Neural progenitor cell (in vitro differentiated cells): ENCODE measurements around the gene FBL. TPM values are rescaled to one million over a fixed set of nuclear protein-coding genes. Genes with fewer than 3 reads are reported as not detected.
A peak's percentile ranks its signal among the peaks of the same experiment; 100 is the strongest.
"Not testable (repeated sequence)": the region's sequence is repeated elsewhere in the genome, so short reads cannot be mapped to it uniquely, and the experiment has no call there.

Experiments
- DNase-seq: peaks from one replicate; pipeline ENCODE4 v3.0.0-alpha.2; 2016; ENCODE audit warnings: low spot score
- H2AFZ ChIP-seq: fragments of 200-600 bp; sonication (generic); replicated peaks from 2 replicates; pipeline ENCODE4 v1.6.1; 2016; ENCODE audit warnings: antibody characterized with exemption
- H3F3A ChIP-seq: fragments of 200-600 bp; sonication (generic); 2 replicates; pipeline ENCODE4 v1.6.1; 2016; ENCODE audit warnings: antibody characterized with exemption, low read depth
- H3K27ac ChIP-seq: fragments of 200-600 bp; sonication (generic); 2 replicates; pipeline ENCODE4 v1.5.1; 2016; ENCODE audit warnings: mild to moderate bottlenecking
- H3K27me3 ChIP-seq: fragments of 200-600 bp; sonication (generic); 2 replicates; pipeline ENCODE4 v1.6.1; 2016; ENCODE audit warnings: mild to moderate bottlenecking, moderate library complexity
- H3K36me3 ChIP-seq: fragments of 200-600 bp; sonication (generic); 2 replicates; pipeline ENCODE4 v1.5.1; 2016
- H3K4me1 ChIP-seq: fragments of 200-600 bp; sonication (generic); 2 replicates; pipeline ENCODE4 v1.6.1; 2016; ENCODE audit warnings: mixed run types
- H3K4me2 ChIP-seq: fragments of 200-600 bp; sonication (generic); 2 replicates; pipeline ENCODE4 v1.6.1; 2016
- H3K4me3 ChIP-seq: fragments of 200-600 bp; sonication (generic); 2 replicates; pipeline ENCODE4 v1.5.1; 2016
- H3K79me2 ChIP-seq: fragments of 200-600 bp; sonication (generic); 2 replicates; pipeline ENCODE4 v1.6.1; 2016; ENCODE audit warnings: low read depth
- H3K9ac ChIP-seq: fragments of 200-600 bp; sonication (generic); 2 replicates; pipeline ENCODE4 v1.6.1; 2016
- H3K9me3 ChIP-seq: fragments of 200-600 bp; sonication (generic); 2 replicates; pipeline ENCODE4 v1.5.1; 2016; ENCODE audit warnings: low read depth
- H4K20me1 ChIP-seq: fragments of 200-600 bp; sonication (generic); 2 replicates; pipeline ENCODE4 v1.6.1; 2016; ENCODE audit warnings: low read depth
- H3K27ac Mint-ChIP-seq: 3 replicates; pipeline ENCODE4 v1.8.0; 2021; ENCODE audit warnings: mixed read lengths
- H3K27me3 Mint-ChIP-seq: 2 replicates; pipeline ENCODE4 v1.8.0; 2022; ENCODE audit warnings: low read depth, mild to moderate bottlenecking, inconsistent platforms, moderate library complexity, mixed read lengths; ENCODE audit not compliant: insufficient read depth
- H3K36me3 Mint-ChIP-seq: 3 replicates; pipeline ENCODE4 v1.8.0; 2021; ENCODE audit warnings: mixed read lengths
- H3K4me1 Mint-ChIP-seq: 3 replicates; pipeline ENCODE4 v1.8.0; 2021; ENCODE audit warnings: mixed read lengths
- H3K4me3 Mint-ChIP-seq: 3 replicates; pipeline ENCODE4 v1.8.0; 2021; ENCODE audit warnings: mild to moderate bottlenecking, moderate library complexity, mixed read lengths
- H3K9me3 Mint-ChIP-seq: 3 replicates; pipeline ENCODE4 v1.8.0; 2020; ENCODE audit warnings: mixed read lengths
- EZH2 ChIP-seq: fragments of 200-600 bp; sonication (generic); IDR thresholded peaks from 2 replicates; pipeline ENCODE4 v1.6.1; 2017; ENCODE audit warnings: antibody characterized with exemption, mild to moderate bottlenecking, moderate library complexity
- EZH2phosphoT487 ChIP-seq: fragments of 200-600 bp; sonication (generic); IDR thresholded peaks from 2 replicates; pipeline ENCODE4 v1.6.1; 2017; ENCODE audit warnings: antibody characterized with exemption
- total RNA-seq: library from RNA; depleted of rRNA; stranded (reverse); fragments of >200 nt; gene quantifications from 2 replicates; pipeline ENCODE4 v1.2.3, GENCODE V29; 2015; ENCODE audit warnings: low replicate concordance
- TF ChIP-seq, protein P1 (sequence below): fragments of 200-600 bp; sonication (generic); IDR thresholded peaks from 2 replicates; pipeline ENCODE4 v1.5.1; 2017; ENCODE audit warnings: antibody characterized with exemption, mild to moderate bottlenecking

FBL gene
- 386 and 428 TPM in 2 replicates for total RNA-seq

DNA sequence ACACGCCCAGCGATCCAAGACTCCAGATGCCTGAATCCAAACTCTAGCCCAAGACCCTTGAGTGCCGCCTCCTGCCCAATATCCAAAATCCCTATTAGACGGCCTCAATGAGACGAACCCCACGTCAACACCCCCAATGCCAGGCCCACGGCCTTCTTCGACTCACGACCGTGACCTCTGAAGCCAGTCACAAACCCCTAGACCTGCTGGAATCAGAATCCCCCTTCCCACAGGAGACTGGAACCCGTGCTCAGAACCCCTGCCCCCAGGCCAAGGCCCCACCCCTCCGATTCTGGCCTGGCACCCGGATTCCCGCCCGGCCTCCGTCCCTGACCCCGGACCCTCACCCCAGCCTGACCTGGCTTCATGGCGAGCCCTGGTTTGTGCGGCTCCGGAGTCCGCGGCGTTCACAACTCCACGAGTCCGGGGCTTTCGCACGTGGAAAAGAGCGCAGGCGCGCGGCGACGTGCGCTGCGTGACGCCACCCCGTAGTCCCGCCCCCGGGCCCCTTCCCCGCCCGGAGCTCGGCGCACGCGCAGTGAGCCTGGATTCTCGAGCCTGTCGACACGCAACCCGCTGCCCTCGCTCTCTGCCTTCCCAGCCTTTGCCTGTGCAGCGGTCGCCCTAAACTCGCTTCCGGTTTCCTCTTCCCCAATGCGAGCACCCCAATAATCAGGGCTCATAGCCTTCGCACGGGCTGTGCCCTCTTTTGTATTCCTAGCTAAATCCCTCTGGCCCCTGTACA is at the start of gene FBL:
TSS of gene FBL (minus strand) at position 447 of the 745 bp plus-strand sequence. CDS start at position 368, 79 bp downstream.
- peak within 1 kb of the TSS; percentile 74 for H3K4me3 ChIP-seq
- H3K27me3 ChIP-seq: no peaks in the 10 kb centered on the region
- peaks cover 9% of the 10 kb centered on the region for H3F3A ChIP-seq
- peak within 1 kb of the TSS; percentile 97 for H3K4me3 Mint-ChIP-seq
- H3K9ac ChIP-seq: peak within 1 kb of the TSS; percentile 40
- no peaks in the 10 kb centered on the region for H3K9me3 Mint-ChIP-seq
- H3K36me3 Mint-ChIP-seq: no peaks in the 10 kb centered on the region
- H3K4me1 ChIP-seq: peaks cover 28% of the 10 kb centered on the region
- H3K4me2 ChIP-seq: peak within 1 kb of the TSS; percentile 81
- peaks cover 51% of the 10 kb centered on the region for H3K79me2 ChIP-seq
- TF ChIP-seq EZH2 (no peak), EZH2phosphoT487 (no peak)
- TF ChIP-seq, protein P1, sequence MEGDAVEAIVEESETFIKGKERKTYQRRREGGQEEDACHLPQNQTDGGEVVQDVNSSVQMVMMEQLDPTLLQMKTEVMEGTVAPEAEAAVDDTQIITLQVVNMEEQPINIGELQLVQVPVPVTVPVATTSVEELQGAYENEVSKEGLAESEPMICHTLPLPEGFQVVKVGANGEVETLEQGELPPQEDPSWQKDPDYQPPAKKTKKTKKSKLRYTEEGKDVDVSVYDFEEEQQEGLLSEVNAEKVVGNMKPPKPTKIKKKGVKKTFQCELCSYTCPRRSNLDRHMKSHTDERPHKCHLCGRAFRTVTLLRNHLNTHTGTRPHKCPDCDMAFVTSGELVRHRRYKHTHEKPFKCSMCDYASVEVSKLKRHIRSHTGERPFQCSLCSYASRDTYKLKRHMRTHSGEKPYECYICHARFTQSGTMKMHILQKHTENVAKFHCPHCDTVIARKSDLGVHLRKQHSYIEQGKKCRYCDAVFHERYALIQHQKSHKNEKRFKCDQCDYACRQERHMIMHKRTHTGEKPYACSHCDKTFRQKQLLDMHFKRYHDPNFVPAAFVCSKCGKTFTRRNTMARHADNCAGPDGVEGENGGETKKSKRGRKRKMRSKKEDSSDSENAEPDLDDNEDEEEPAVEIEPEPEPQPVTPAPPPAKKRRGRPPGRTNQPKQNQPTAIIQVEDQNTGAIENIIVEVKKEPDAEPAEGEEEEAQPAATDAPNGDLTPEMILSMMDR: no peak
- H3K9me3 ChIP-seq: no peaks in the 10 kb centered on the region
- peaks cover 43% of the 10 kb centered on the region for H4K20me1 ChIP-seq
- DNase-seq: peak; percentile 96
- peak within 1 kb of the TSS; percentile 87 for H3K27ac Mint-ChIP-seq
- H2AFZ ChIP-seq: peak within 1 kb of the TSS; percentile 35
- peaks cover 7% of the 10 kb centered on the region for H3K27me3 Mint-ChIP-seq
- peaks cover 44% of the 10 kb centered on the region for H3K4me1 Mint-ChIP-seq
- H3K27ac ChIP-seq: no peak within 1 kb of the TSS
- H3K36me3 ChIP-seq: no peaks in the 10 kb centered on the region

DNA sequence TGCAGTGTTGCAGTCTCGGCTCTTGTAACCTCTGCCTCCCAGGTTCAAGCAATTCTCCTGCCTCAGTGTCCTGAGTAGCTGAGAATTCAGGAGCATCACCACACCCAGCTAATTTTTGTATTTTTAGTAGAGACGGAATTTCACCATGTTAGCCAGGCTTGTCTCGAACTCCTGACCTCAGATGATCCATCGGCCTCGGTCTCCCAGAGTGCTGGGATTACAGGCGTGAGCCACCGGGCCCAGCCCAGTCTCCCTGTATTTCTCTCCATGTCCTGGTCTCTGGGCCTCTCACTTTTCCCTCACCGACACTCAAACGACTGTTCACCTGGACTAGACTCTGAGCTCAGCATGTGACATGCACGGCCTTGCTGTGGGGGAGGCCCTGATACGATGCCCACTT is 48.9 kb upstream of the FBL start:
- H3K4me3 ChIP-seq, H3K4me1 ChIP-seq, H3K9me3 Mint-ChIP-seq, H2AFZ ChIP-seq, H4K20me1 ChIP-seq, H3K36me3 Mint-ChIP-seq, H3K27me3 Mint-ChIP-seq, DNase-seq, H3K4me2 ChIP-seq, H3F3A ChIP-seq, H3K9ac ChIP-seq, H3K4me1 Mint-ChIP-seq, H3K27me3 ChIP-seq, H3K36me3 ChIP-seq, H3K79me2 ChIP-seq, H3K9me3 ChIP-seq, H3K27ac ChIP-seq: not testable (repeated sequence)
- H3K4me3 Mint-ChIP-seq: peak overlapping the region; percentile 2
- H3K27ac Mint-ChIP-seq: peak overlapping the region; percentile 9

DNA sequence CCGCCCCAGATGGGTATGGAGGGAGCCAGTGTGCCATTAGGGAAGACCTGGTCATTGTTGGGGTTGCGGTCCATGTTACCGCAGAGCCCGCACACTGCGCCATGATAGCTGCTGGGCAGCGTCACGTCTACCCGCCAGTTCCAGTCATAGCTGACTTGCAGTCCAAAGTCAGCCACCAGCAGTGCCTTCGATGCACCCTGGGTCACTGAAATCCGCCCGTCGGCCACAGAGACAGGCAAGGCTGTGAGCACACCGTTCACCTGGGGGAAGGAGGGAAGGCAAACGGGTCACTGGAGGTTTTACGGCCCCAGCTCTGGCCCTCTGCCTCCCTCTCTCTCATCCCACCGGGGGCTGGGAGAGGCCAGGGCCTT is 48.0 kb upstream of the FBL start:
- not testable (repeated sequence) for H2AFZ ChIP-seq, H3K9me3 Mint-ChIP-seq, H3K27me3 ChIP-seq, H3K4me1 Mint-ChIP-seq, DNase-seq, H3K27me3 Mint-ChIP-seq, H3F3A ChIP-seq, H3K27ac Mint-ChIP-seq, H3K4me3 Mint-ChIP-seq, H4K20me1 ChIP-seq, H3K4me2 ChIP-seq, H3K4me3 ChIP-seq, H3K79me2 ChIP-seq, H3K36me3 ChIP-seq, H3K36me3 Mint-ChIP-seq, H3K27ac ChIP-seq, H3K9me3 ChIP-seq, H3K4me1 ChIP-seq, H3K9ac ChIP-seq

DNA sequence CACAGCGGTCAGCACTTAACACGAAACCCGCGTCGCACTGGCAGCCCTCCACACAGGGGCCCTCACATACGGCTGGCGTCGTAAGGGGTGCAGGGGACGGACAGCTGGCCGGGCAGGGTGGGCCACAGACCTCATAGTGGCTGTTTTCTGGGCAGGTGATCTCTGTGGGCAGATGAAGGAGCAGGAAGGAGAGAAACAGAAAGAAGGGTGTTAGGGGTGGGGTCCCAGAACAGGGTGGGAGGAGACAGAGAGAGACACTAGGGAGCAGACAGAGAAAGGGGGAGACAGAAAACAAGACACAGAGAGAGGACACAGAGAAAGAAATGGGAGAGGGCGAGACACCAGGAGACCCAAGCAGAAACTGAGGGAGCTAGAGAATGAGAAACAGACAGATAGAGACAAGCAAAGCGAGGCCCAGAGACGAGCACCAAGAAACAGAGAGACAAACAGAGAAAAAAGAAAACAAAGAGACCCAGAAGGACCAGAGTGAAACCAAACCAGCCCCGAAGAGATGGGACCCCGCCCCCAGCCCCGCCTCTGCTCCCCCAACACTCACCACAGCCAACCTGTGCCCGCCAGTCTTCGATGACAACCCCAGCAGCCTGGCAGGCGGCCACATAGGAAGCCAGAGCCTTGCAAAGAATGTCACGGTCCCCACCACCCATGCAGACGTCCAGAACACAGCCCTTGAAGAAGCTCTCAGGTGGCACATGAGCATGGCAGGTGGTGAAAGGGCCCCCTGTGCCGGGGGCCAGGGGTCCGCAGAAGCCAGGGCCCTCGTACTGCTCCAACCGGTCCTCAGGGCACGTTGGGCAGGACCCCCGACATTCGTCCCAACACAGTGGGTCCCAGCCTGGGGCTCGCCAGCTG is 47.4 kb upstream of the FBL start:
- H3K4me3 Mint-ChIP-seq, H3K4me1 ChIP-seq, H3F3A ChIP-seq, H3K27me3 ChIP-seq, H3K36me3 ChIP-seq, H3K27ac Mint-ChIP-seq, DNase-seq, H3K4me1 Mint-ChIP-seq, H3K36me3 Mint-ChIP-seq, H3K4me3 ChIP-seq, H3K4me2 ChIP-seq, H3K9me3 Mint-ChIP-seq, H3K27me3 Mint-ChIP-seq, H4K20me1 ChIP-seq, H3K27ac ChIP-seq, H3K9ac ChIP-seq, H3K79me2 ChIP-seq, H3K9me3 ChIP-seq: not testable (repeated sequence)
- peak overlapping the region; percentile 36 for H2AFZ ChIP-seq

DNA sequence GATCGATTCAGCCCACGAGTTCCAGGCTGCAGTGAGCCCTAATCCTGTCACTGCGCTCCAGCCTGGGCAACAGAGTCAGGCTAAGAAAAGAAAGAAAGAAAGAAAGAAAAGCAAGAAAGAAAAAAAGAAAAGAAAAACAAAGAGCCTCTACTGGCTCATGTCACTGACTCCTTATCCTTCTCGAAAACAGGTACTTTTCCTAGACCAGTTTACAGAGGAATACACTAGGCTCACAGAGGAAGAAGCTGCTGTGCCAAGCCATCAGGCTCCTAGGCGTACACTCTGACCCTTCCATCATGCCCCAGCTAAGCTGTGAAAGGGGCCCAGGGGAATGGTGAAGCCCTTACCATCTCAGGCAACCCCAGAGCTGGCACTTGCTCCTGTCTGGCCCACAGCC is 46.3 kb upstream of the FBL start:
- not testable (repeated sequence) for H3K4me1 Mint-ChIP-seq, H3K36me3 Mint-ChIP-seq, H3F3A ChIP-seq, H3K36me3 ChIP-seq, H3K4me2 ChIP-seq, H3K79me2 ChIP-seq, H3K27ac ChIP-seq, DNase-seq, H3K27me3 ChIP-seq, H3K9ac ChIP-seq, H3K9me3 ChIP-seq, H3K4me3 Mint-ChIP-seq, H3K9me3 Mint-ChIP-seq, H3K27me3 Mint-ChIP-seq, H2AFZ ChIP-seq, H4K20me1 ChIP-seq, H3K4me3 ChIP-seq, H3K4me1 ChIP-seq
- peak overlapping the region; percentile 62 for H3K27ac Mint-ChIP-seq

DNA sequence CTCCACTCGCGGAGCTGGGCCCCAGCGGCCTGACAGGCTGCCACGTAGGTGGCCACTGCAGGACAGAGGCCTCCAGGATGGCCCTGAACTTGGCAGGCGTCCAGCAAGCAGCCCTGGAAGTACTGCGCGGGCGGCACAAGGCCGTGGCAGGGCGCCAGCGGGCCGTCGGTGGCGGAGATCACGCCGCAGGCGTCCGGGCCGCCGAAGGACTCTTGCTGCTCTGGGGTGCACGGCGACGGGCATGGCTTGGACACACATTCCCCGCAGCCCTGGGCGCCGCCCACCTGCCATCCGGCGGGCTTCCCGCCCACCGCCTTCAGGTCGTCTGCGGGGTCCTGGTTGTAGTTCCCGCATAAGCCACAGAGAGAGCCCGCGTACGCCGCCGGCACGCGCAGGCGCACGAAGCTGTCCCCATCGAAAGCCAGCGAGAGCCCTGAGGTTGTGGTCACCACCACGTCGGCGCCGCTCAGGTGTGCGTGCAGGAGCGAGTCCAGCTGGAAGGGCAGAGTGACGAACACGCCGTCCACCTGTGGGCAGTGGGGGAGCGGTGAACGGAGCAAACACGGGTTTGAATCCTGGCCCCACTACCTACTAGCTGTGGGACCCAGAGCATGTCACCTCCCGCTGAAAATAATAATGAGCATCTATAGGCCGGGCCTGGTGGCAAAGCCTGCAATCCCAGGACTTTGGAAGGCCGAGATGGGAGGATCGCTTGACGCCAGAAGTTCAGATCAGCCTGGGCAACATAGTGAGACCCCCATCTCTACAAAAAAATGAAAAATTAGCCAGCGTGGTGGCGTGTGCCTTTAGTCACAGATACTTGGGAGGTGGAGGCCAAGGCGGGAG is 45.7 kb upstream of the FBL start:
- H3K27me3 ChIP-seq, H3F3A ChIP-seq, H3K4me3 ChIP-seq, H3K4me2 ChIP-seq, H3K36me3 Mint-ChIP-seq, H3K9me3 Mint-ChIP-seq, H3K4me1 ChIP-seq, H4K20me1 ChIP-seq, H3K27ac ChIP-seq, H2AFZ ChIP-seq, H3K27me3 Mint-ChIP-seq, H3K9me3 ChIP-seq, H3K4me3 Mint-ChIP-seq, H3K4me1 Mint-ChIP-seq, H3K36me3 ChIP-seq, H3K9ac ChIP-seq, H3K79me2 ChIP-seq: not testable (repeated sequence)
- peak; percentile 24 for DNase-seq
- peak overlapping the region; percentile 62 for H3K27ac Mint-ChIP-seq
